Neutrophil (primary cell): ENCODE measurements around the gene LRBA.

Experiments used
- H3K27ac ChIP-seq: fragments of 200-600 bp; sonication (generic); 2 replicates; pipeline ENCODE4 v1.5.1; 2016; ENCODE audit warnings: mild to moderate bottlenecking, moderate library complexity
- H3K27me3 ChIP-seq: fragments of 200-600 bp; sonication (generic); 2 replicates; pipeline ENCODE4 v1.6.0; 2016; ENCODE audit warnings: mild to moderate bottlenecking
- H3K36me3 ChIP-seq: fragments of 200-600 bp; sonication (generic); 2 replicates; pipeline ENCODE4 v1.5.1; 2017
- H3K4me1 ChIP-seq, 2 experiments: fragments of 200-600 bp in 1 of 2; sonication (generic) in 1 of 2; 1 replicate in 1 of 2; 2 replicates in 1 of 2; pipeline versions ENCODE4 v1.5.1 to v1.6.1; 2013 to 2016; ENCODE audit warnings: low read depth in 1 of 2, low read length in 1 of 2, mild to moderate bottlenecking in 1 of 2, moderate library complexity in 1 of 2; ENCODE audit not compliant: control insufficient read depth in 1 of 2, insufficient read depth in 1 of 2
- H3K4me3 ChIP-seq, 2 experiments: fragments of 200-600 bp in 1 of 2; sonication (generic) in 1 of 2; 1 replicate in 1 of 2; 2 replicates in 1 of 2; pipeline ENCODE4 v1.5.1; 2013 to 2016; ENCODE audit warnings: low read depth in 1 of 2, low read length in 1 of 2, mild to moderate bottlenecking in 1 of 2, moderate library complexity in 1 of 2
- H3K9me3 ChIP-seq: fragments of 200-600 bp; sonication (generic); 2 replicates; pipeline ENCODE4 v1.5.1; 2016
- CTCF ChIP-seq: fragments of 200-600 bp; sonication (generic); IDR thresholded peaks from 2 replicates; pipeline ENCODE4 v1.5.1; 2016; ENCODE audit warnings: antibody characterized with exemption

Gene LRBA

GRCh38 chr4:151046609-151047008, 31.5 kb upstream of the LRBA start:
- H3K36me3 ChIP-seq = no peaks in the 10 kb centered on the region
- no peaks in the 10 kb centered on the region for H3K4me1 ChIP-seq
- no peaks in the 10 kb centered on the region for H3K27me3 ChIP-seq
- no peak overlapping the region for H3K4me3 ChIP-seq
- H3K9me3 ChIP-seq = no peaks in the 10 kb centered on the region
- no peak for TF ChIP-seq CTCF
- H3K27ac ChIP-seq = no peak overlapping the region

- no peaks in the 10 kb centered on the region for H3K27me3 ChIP-seq
- no peaks in the 10 kb centered on the region for H3K4me1 ChIP-seq
- H3K9me3 ChIP-seq = no peaks in the 10 kb centered on the region
- TF ChIP-seq CTCF = no peak
- H3K36me3 ChIP-seq = no peaks in the 10 kb centered on the region
- no peak overlapping the region for H3K27ac ChIP-seq
- no peak overlapping the region for H3K4me3 ChIP-seq
Measured at GRCh38 chr4:151045907-151046306, 30.8 kb upstream of the LRBA start.

- no peak for TF ChIP-seq CTCF
- Histone ChIP-seq H3K4me1 (no peaks in the 10 kb centered on the region), H3K9me3 (no peaks in the 10 kb centered on the region), H3K27me3 (no peaks in the 10 kb centered on the region), H3K4me3 (no peak overlapping the region), H3K27ac (no peak overlapping the region), H3K36me3 (no peaks in the 10 kb centered on the region)
Measured at GRCh38 chr4:151043803-151044515, 28.9 kb upstream of the LRBA start.

GRCh38 chr4:151039733-151040132, 24.6 kb upstream of the LRBA start:
- Histone ChIP-seq H3K4me3 (no peak overlapping the region), H3K27ac (no peak overlapping the region), H3K27me3 (no peaks in the 10 kb centered on the region), H3K9me3 (no peaks in the 10 kb centered on the region), H3K4me1 (no peaks in the 10 kb centered on the region), H3K36me3 (no peaks in the 10 kb centered on the region)
- TF ChIP-seq CTCF = no peak

- no peak for TF ChIP-seq CTCF
- H3K36me3 ChIP-seq = no peaks in the 10 kb centered on the region
- H3K9me3 ChIP-seq = no peaks in the 10 kb centered on the region
- no peak overlapping the region for H3K4me3 ChIP-seq
- H3K27ac ChIP-seq = no peak overlapping the region
- no peaks in the 10 kb centered on the region for H3K4me1 ChIP-seq
- no peaks in the 10 kb centered on the region for H3K27me3 ChIP-seq
Measured at GRCh38 chr4:151038452-151039157, 23.5 kb upstream of the LRBA start.
